ENCODE measurements around the gene ILK. TPM values are rescaled to one million over a fixed set of nuclear protein-coding genes. Genes with fewer than 3 reads are reported as not detected.

The ILK gene
- total RNA-seq, 1 donor: 45.5 TPM

DNA sequence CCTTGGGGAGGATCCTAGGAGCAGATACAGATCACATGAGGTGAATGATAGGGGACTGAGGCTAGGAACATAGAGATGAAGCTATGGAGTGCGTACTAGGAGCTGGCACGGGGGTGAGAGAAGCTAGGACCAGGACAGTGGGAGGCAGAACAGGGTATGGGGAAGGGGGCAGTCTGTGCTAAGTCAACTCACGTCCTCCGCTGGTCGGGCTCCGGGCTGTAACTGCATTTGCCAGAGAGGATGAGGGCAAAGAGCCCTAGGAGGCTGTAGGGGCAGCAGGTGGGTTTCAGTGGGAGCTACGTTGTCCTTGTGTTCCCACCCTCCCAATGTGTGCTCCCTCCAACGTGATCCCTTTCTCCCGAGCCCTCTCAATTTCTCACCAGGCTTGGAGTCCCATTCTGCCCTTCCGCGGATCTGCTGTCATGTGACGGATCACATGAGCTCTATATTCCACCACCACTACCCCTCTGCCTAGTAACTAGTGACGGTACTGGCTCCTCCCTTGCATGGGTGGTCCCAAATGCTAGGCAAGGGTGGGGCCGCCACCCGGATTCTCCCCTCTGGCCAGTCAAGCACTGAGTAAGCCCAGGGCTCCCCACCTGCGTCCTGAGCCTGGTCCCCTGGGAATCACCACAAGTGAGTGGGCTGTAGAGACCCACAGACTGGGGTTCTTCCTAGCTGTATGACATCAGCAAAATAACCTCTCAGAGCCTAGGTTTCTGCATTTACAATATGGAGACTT, 15.6 kb downstream of the ILK start, which contains the start of gene TPP1:
TSS of gene TPP1 (minus strand) at position 419 of the 742 bp plus-strand sequence. CDS start at position 397, 22 bp downstream.
- Histone ChIP-seq H3K4me3 (ENCODE audit: low read length) (peak within 1 kb of the TSS; percentile 68), H3K27me3 (ENCODE audit: insufficient read depth, low read length) (no peaks in the 10 kb centered on the region), H3K4me1 (ENCODE audit: insufficient read depth, low read length) (peaks cover 36% of the 10 kb centered on the region), H3K9me3 (ENCODE audit: low read depth, low read length) (no peaks in the 10 kb centered on the region)

DNA sequence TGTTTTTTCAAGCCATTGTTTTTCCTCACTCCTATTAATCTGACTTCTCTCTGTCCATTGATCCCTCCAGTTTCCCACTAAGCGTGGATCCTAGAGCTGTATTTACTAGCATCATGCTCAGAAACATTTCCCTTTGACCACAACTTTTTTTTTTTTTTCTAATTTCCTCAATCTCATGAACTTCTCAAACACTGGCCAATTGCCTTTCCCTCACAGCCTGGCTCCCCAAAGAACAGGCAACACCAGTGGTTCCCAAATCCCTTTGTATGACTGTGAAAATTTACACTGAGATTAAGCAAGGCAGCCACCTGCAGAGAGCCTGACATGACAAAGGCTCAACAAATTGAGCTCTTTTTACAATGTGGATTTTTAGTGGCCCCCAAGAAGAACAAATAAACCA, 17.1 kb downstream of the ILK start:
- Histone ChIP-seq H3K4me1 (ENCODE audit: insufficient read depth, low read length) (peaks cover 36% of the 10 kb centered on the region), H3K4me3 (ENCODE audit: low read length) (no peak overlapping the region), H3K27me3 (ENCODE audit: insufficient read depth, low read length) (no peaks in the 10 kb centered on the region), H3K9me3 (ENCODE audit: low read depth, low read length) (no peaks in the 10 kb centered on the region)

DNA sequence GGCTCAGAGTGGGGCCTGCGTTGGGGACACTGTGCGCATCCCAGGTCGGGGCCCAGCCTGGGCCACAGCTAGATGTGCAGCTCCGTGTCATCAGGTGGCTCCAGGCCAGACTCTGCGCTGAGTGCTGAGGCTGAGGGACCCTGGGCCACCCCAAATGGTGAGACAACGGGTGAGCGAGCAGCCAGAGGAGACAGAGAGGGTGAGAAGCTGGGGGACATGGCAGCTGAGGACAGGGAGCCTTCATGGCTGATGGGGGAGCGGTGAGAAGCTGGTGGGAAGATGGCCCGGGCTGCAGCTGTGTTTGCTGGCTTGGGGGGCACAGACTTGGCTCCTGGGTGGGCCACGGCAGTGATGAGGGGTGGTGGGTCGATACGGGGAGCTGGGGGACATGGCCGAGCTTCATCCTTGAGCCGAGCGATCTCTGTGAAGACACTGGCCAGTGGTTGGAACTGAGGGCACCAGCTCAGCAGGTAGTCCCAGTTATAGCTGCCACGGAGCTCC, 18.2 kb downstream of the ILK start:
- Histone ChIP-seq H3K9me3 (ENCODE audit: low read depth, low read length) (no peaks in the 10 kb centered on the region), H3K4me3 (ENCODE audit: low read length) (no peak overlapping the region), H3K4me1 (ENCODE audit: insufficient read depth, low read length) (peaks cover 34% of the 10 kb centered on the region), H3K27me3 (ENCODE audit: insufficient read depth, low read length) (no peaks in the 10 kb centered on the region)

DNA sequence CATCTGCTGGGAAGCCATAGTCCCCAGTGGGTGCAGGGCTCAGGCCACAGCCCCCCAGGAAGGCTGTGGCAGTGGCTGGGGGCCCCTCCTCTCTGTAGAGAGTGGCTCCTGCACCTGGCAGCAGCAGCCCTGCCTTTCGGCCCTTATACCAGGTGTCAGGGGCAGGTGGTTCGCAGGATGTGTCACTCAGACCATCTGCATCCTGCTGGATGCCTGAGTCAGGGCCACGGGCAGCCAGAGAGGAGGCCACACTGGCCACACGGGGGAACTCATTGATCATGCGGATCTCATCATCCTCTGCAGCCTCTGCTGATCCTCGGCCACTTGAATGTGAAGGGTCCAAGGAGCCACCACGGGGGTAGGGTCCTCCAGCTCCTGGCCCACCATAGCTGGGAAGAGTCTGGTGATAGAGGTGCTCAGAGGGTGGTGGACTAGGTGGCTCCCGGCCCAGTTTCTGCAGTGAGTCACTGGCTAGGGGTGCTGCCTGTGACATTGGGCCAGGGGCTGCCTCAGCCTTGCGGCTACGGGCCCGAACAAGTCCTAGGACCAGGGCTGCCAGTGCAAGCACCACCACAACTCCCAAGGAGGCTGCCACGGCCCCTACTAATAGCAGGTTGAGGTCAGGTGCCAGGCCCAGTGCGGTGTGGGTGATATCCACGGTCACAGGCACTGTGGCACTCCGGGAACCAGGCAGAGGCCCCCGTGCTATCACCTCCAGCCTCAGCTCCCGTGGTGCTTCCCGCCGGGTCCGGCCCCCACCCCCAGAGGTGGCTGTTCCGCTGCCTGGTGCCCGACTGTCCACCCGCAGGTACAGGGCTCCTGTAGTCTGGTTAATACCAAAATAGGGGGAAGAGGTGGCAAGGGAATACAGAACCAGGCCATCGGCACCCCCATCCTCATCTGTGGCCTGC, 18.9 kb downstream of the ILK start:
- peaks cover 33% of the 10 kb centered on the region for H3K4me1 ChIP-seq (ENCODE audit: insufficient read depth, low read length)
- H3K27me3 ChIP-seq (ENCODE audit: insufficient read depth, low read length): no peaks in the 10 kb centered on the region
- no peak overlapping the region for H3K4me3 ChIP-seq (ENCODE audit: low read length)
- no peaks in the 10 kb centered on the region for H3K9me3 ChIP-seq (ENCODE audit: low read depth, low read length)

DNA sequence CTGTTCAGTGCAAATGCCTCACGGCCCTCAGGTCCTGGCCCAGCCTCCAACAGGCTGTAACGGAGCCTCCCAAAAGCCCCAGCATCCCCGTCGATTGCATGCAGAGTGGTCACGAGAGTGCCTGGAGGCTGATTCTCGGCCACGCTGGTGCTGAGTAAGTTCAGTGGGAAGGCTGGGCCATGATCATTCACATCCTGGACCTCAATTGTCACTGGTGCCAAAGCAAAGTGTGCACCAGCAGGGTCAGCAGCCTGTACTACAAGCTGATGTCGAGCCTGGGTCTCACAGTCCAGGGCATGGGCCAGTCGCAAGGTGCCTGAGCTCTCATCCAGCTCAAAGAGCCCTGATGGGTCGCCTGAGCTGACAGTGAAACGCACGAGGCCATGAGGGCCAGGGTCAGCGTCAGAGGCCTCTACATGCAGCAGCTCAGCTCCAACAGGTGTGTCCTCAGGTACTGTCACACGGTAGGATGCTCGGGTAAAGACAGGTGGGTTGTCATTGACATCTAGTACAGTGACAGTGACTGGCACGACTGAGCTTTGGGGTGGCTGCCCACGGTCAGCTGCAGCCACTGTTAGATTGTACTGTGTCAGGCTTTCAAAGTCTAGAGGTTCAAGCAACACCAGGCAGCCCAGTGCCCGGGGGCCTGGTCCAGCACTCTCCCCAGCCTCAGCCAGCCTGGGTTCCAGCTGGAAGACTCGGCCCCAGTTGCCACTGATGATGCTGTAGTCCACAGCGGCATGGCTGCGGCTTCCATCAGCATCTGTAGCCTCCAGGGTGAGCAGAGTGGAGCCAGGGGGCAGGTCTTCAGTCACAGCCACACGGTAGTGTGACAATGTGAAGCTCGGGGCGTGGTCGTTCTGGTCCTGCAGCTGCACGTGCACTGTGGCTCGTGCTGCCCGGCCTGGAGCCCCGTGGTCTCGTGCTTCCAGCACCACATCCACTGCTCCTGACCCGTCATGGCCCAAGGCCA, 20.1 kb downstream of the ILK start:
- peaks cover 26% of the 10 kb centered on the region for H3K4me1 ChIP-seq (ENCODE audit: insufficient read depth, low read length)
- no peaks in the 10 kb centered on the region for H3K9me3 ChIP-seq (ENCODE audit: low read depth, low read length)
- no peak overlapping the region for H3K4me3 ChIP-seq (ENCODE audit: low read length)
- H3K27me3 ChIP-seq (ENCODE audit: insufficient read depth, low read length): no peaks in the 10 kb centered on the region

DNA sequence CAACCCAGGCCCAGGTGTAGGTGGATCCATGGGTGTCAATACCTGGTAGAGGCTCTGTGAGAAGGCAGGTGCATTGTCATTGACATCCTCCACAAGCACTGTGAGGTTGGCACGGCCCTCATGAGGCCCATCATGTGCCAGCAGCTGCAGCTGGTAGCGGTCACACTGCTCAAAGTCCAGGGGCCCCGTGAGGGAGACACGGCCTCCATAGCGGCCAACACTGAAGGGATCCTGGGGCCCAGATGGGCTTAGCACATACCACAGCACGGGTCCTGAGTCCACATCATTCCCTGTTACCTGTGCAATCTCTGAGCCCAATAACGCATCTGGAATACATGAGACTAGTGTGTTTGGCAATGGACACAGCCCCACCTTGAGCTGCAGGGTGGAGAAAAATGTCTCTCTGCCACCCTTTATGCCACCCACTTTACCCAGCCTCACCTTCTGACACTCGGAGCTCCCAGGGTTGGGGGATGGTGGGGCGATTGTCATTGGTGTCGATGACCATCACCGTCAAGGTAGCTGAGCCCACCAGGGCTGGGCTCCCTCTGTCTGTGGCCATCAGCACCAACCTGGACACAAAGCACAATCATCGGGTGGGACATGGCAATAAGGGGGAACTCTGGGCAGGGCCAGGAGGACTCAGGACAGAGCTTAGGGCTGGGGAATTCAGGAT, 21.7 kb downstream of the ILK start:
- Histone ChIP-seq H3K4me1 (ENCODE audit: insufficient read depth, low read length) (peaks cover 17% of the 10 kb centered on the region), H3K27me3 (ENCODE audit: insufficient read depth, low read length) (no peaks in the 10 kb centered on the region), H3K4me3 (ENCODE audit: low read length) (no peak overlapping the region), H3K9me3 (ENCODE audit: low read depth, low read length) (no peaks in the 10 kb centered on the region)

DNA sequence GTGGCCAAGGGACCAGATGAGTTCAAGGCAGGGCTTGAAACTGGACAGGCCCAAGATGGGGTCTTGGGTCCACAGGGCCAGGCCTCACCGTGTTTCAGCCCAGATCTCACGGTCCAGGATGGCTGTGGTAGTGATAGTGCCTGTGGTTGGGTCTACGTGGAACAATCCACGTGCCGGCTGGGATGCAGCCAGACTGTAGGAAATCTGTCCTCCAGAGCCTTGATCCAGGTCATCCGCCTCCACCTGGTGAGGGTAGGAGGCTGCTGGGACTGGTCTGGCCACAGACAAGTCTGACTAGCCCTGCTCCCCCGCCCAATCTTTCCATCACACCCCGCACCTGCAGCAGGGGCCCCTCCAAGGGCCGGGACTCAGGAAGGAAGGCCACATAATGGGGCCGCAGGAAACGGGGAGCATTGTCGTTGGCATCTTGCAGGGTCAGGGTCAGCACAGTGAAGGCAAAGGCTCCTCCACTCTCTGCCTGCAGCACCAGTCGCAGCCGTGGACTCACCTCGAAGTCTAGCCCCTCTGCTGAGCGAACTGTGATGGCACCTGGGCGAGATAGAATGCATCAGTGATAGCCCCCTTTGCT, 22.4 kb downstream of the ILK start:
- Histone ChIP-seq H3K4me3 (ENCODE audit: low read length) (no peak overlapping the region), H3K9me3 (ENCODE audit: low read depth, low read length) (no peaks in the 10 kb centered on the region), H3K4me1 (ENCODE audit: insufficient read depth, low read length) (peaks cover 11% of the 10 kb centered on the region), H3K27me3 (ENCODE audit: insufficient read depth, low read length) (no peaks in the 10 kb centered on the region)

DNA sequence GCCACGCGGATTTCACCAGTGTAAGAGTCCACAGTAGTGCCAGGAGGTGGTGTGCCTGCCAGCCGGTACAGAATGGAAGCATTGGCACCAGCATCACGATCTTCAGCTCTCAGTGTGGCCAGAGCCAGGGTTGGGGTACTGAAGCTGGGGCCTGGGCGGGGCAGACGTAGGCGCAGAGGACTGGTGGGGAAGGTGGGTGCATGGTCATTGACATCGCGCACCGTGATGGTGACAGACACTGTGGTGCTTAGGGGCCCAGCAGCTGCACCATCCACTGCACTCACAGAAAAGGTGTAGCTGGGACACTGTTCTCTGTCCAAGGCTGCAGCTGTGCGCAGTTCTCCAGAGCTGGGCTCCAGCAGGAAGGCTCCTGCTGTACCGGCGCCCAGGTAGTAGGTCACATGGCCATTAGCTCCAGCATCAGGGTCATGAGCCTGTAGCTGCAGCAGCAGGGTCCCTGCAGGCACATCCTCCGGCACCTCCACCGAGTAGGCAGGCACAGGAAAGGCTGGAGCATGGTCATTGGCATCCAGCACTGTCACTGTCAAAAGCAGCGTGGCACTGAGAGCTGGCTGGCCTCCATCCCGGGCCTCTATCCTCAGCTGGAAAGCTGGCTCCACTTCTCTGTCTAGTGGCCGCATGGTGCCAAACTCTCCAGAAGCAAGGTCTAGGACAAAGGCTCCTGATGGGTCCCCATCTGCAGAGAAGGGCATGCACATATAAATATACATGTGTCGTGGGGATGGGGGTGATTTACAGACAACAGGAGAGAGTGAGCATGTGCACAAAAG, 23.6 kb downstream of the ILK start:
- Histone ChIP-seq H3K27me3 (ENCODE audit: insufficient read depth, low read length) (no peaks in the 10 kb centered on the region), H3K4me3 (ENCODE audit: low read length) (no peak overlapping the region), H3K9me3 (ENCODE audit: low read depth, low read length) (no peaks in the 10 kb centered on the region), H3K4me1 (ENCODE audit: insufficient read depth, low read length) (peaks cover 9% of the 10 kb centered on the region)

DNA sequence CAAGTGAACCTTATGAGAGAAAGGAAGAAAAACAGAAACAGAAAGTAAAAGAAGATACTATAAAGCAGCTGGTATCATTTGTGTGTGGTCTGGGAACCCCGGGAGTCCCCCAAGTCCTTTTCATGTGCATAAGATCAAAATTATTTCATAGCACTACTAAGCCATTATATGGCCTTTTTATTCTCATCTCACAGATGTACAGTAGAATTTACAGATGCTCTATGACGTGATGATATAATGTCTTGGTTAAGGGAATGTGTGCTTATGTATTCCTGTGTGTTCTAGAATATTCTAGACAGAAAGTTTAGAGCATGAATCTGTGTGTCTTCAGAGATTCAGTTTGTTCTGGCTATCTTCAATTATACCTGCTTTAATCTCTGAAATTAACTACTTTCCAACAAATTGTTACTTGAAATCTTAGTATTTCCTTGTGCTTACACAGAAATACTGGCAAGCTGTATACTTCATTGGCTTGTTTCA, 24.2 kb downstream of the ILK start:
- Histone ChIP-seq H3K4me1 (ENCODE audit: insufficient read depth, low read length) (peaks cover 9% of the 10 kb centered on the region), H3K9me3 (ENCODE audit: low read depth, low read length) (no peaks in the 10 kb centered on the region), H3K27me3 (ENCODE audit: insufficient read depth, low read length) (no peaks in the 10 kb centered on the region), H3K4me3 (ENCODE audit: low read length) (no peak overlapping the region)

DNA sequence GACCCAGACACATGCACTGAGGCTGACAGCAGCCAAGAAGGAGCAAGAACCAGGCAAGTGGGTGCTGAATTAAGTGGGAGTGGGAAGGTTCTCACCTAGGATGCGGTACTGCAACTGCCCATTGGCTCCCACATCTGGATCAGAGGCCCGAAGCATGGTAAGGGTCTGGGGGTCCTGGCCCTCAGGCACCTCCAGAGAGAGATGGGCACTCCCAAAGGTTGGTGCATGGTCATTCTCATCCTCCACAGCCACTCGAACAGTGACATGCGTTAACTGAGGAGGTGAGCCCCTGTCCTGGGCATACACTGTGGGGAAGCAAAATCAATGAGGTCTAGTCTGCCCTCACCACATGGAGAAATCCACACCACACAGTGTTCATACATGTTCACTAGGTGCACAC, 25.0 kb downstream of the ILK start:
- Histone ChIP-seq H3K4me3 (ENCODE audit: low read length) (no peak overlapping the region), H3K27me3 (ENCODE audit: insufficient read depth, low read length) (no peaks in the 10 kb centered on the region)

DNA sequence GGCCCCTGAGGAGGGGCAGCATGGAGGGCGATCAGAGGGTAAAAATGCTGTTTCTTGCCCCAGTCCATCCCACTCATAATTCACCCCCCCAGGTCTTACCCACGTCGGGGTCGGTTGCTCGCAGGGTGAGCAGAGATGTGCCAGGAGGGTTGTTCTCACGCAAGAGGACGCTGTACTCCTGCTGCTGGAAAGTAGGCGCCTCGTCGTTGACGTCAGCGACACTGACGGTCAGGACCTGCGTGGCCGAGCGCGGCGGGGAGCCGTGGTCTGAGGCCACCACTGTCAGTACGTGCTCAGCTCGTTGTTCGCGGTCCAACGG, 26.0 kb downstream of the ILK start:
- Histone ChIP-seq H3K4me3 (ENCODE audit: low read length) (no peak overlapping the region), H3K27me3 (ENCODE audit: insufficient read depth, low read length) (no peaks in the 10 kb centered on the region), H3K9me3 (ENCODE audit: low read depth, low read length) (no peaks in the 10 kb centered on the region), H3K4me1 (ENCODE audit: insufficient read depth, low read length) (peaks cover 9% of the 10 kb centered on the region)

More for the DNA sequence above, 25.0 kb downstream of the ILK start:
- Histone ChIP-seq H3K4me1 (ENCODE audit: insufficient read depth, low read length) (peaks cover 9% of the 10 kb centered on the region), H3K9me3 (ENCODE audit: low read depth, low read length) (no peaks in the 10 kb centered on the region)

DNA sequence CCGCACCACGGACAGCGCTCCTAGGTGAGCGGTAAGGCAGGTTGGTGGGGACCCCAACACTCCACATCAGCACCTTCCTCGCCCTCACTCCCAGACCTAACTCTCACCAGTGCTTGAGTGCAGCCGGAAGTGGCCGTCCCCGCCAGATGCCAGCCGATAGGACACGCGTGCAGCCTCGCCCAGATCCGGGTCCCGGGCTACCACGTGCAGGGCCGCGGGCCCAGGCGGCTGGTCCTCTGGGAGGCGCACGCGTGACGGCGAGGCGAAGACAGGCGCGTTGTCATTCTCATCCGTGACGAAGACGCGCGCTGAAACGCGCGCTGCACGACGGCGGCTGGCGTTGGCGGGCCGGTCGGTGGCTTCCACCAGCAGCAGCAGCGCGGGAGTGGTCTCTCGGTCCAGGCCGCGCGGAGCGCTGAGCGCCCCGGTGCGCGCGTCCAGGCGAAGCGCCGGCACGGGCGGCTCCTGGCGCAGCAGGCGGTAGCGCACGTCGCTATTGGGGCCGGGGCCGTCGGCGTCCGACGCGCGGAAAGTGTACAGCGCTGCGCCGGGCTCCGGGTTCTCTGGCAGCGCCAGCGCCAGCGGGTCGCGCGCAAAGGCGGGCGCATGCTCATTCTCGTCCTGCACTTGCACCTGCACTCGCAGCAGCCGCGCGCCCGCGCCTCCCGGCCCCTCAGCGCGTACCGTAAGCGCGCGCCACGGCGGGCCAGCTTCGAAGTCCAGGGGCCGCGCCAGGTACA, 26.5 kb downstream of the ILK start:
- Histone ChIP-seq H3K9me3 (ENCODE audit: low read depth, low read length) (no peaks in the 10 kb centered on the region), H3K4me3 (ENCODE audit: low read length) (no peak overlapping the region), H3K27me3 (ENCODE audit: insufficient read depth, low read length) (no peaks in the 10 kb centered on the region), H3K4me1 (ENCODE audit: insufficient read depth, low read length) (peaks cover 13% of the 10 kb centered on the region)
